ENCODE data around the gene CTRB2.

- TF ChIP-seq EP300 (IDR thresholded peaks at IDR 0.05; ENCODE audit: borderline replicate concordance in 1 of 2, low read depth in 1 of 2, low read length in 1 of 2), result no peak
- no peak for TF ChIP-seq TAF1 (IDR thresholded peaks at IDR 0.05; ENCODE audit: borderline replicate concordance, low read depth, low read length)
- TF ChIP-seq CTCF (IDR thresholded peaks at IDR 0.05), result no peak
- no peak for TF ChIP-seq USF2 (IDR thresholded peaks at IDR 0.05; ENCODE audit: borderline replicate concordance, low read depth, low read length)
Measured at GRCh38 chr16:75239542-75240122, 32.7 kb upstream of the CTRB2 start.

Data from SK-N-SH (cell line).